H1 (cell line): ENCODE results near the gene INPP5A.

ENCODE experiments used
- ASH2L ChIP-seq: fragments of 200-600, 300-600 bp; sonication (generic); IDR thresholded peaks from one replicate; pipeline ENCODE4 v1.7.1; 2017; ENCODE audit warnings: low read length
- CREB1 ChIP-seq: IDR thresholded peaks from 2 replicates; pipeline ENCODE4 v1.6.1; 2012; ENCODE audit warnings: inconsistent platforms
- POLR2A ChIP-seq, 2 experiments: IDR thresholded peaks; 1 replicate in 1 of 2; 2 replicates in 1 of 2; pipeline ENCODE4 v1.6.1; 2011; ENCODE audit warnings: low read depth in 2 of 2, low read length in 2 of 2, mild to moderate bottlenecking in 2 of 2; ENCODE audit errors: control extremely low read depth in 1 of 2
- POLR2AphosphoS5 ChIP-seq: IDR thresholded peaks from 2 replicates; pipeline ENCODE4 v1.6.1; 2011; ENCODE audit warnings: low read depth, low read length
- RFX5 ChIP-seq: IDR thresholded peaks from 2 replicates; pipeline ENCODE4 v1.6.1; 2011; ENCODE audit warnings: low read depth, low read length, improper control_type of control experiment, borderline replicate concordance
- SAP30 ChIP-seq: fragments of 300-600 bp; sonication (generic); IDR thresholded peaks from 2 replicates; pipeline ENCODE4 v1.7.1; 2012; ENCODE audit warnings: low read length, moderate library complexity, mild to moderate bottlenecking, inconsistent platforms; ENCODE audit not compliant: insufficient read depth, insufficient replicate concordance

- TF ChIP-seq SAP30 (no peak), ASH2L (no peak), POLR2AphosphoS5 (no peak), RFX5 (no peak), CREB1 (no peak; the same call in 1 of the 2 replicates), POLR2A (IDR thresholded peaks at IDR 0.05; ENCODE audit: control extremely low read depth in 1 of 2, low read depth in 2 of 2, low read length in 2 of 2) (no peak)
These were observed 53.8 kb downstream of the INPP5A start for GRCh38 chr10:132591166-132591971.
